Right hindlimb (tissue), 1 donor: ENCODE results near the gene FGF21.
"Not testable (repeated sequence)": the region's sequence is repeated elsewhere in the genome, so short reads cannot be mapped to it uniquely, and the experiment has no call there.

Experiments used
- DNase-seq: peaks from one replicate; pipeline ENCODE4 v3.0.0-alpha.2; 2018

FGF21 gene

GRCh38 chr19:48755084-48755641 lies at the start of gene FGF21:
Gene FGF21 (plus strand): TSS chr19:48755524. CDS start chr19:48756237, 713 bp downstream.
- DNase-seq = no peak

- DNase-seq = no peak
Observed at GRCh38 chr19:48708471-48708870, 46.9 kb upstream of the FGF21 start.

GRCh38 chr19:48711106-48711662 lies 44.1 kb upstream of the FGF21 start:
- no peak for DNase-seq

GRCh38 chr19:48713041-48713863 lies 42.1 kb upstream of the FGF21 start:
- no peak for DNase-seq

GRCh38 chr19:48713864-48714755 lies 41.2 kb upstream of the FGF21 start:
- DNase-seq = peak; percentile 100

GRCh38 chr19:48714759-48715675 lies 40.3 kb upstream of the FGF21 start:
- DNase-seq = no peak

GRCh38 chr19:48715681-48716171 lies 39.6 kb upstream of the FGF21 start:
- DNase-seq = peak; percentile 62

GRCh38 chr19:48716562-48717291 lies 38.6 kb upstream of the FGF21 start:
- DNase-seq = peak; percentile 96

- not testable (repeated sequence) for DNase-seq
Observed at GRCh38 chr19:48718106-48718505, 37.2 kb upstream of the FGF21 start.

- DNase-seq = peak; percentile 53
Observed at GRCh38 chr19:48718711-48719231, 36.6 kb upstream of the FGF21 start.

GRCh38 chr19:48719263-48720171 lies 35.8 kb upstream of the FGF21 start, which contains the start of gene MAMSTR:
Gene MAMSTR (minus strand): TSS chr19:48719725. CDS start chr19:48719031, 694 bp downstream.
- DNase-seq = peak; percentile 83

GRCh38 chr19:48720251-48720612 lies 35.1 kb upstream of the FGF21 start:
- DNase-seq = no peak

GRCh38 chr19:48720613-48721296 lies 34.6 kb upstream of the FGF21 start:
- DNase-seq = peak; percentile 99

GRCh38 chr19:48722196-48722708 lies 33.1 kb upstream of the FGF21 start:
- no peak for DNase-seq

GRCh38 chr19:48724796-48725753 lies 30.2 kb upstream of the FGF21 start:
- DNase-seq = peak; percentile 90

GRCh38 chr19:48726556-48726955 lies 28.8 kb upstream of the FGF21 start:
- no peak for DNase-seq

- DNase-seq = no peak
Observed at GRCh38 chr19:48728911-48729664, 26.2 kb upstream of the FGF21 start.
